ENCODE results near the gene NELFE.
"Not testable (repeated sequence)": the region's sequence is repeated elsewhere in the genome, so short reads cannot be mapped to it uniquely, and the experiment has no call there.

NELFE gene

GRCh38 chr6:31911826-31912585 is 46.8 kb downstream of the NELFE start:
- Histone ChIP-seq H3K36me3 (no peaks in the 10 kb centered on the region), H3K4me3 (ENCODE audit: low read depth in 1 of 2, low read length in 1 of 2) (no peak overlapping the region), H3K27ac (no peak overlapping the region), H3K4me1 (ENCODE audit: control insufficient read depth in 1 of 2, insufficient read depth in 1 of 2, low read depth in 1 of 2, low read length in 1 of 2) (no peaks in the 10 kb centered on the region), H3K9me3 (no peaks in the 10 kb centered on the region), H3K27me3 (no peaks in the 10 kb centered on the region)
- no peak for TF ChIP-seq CTCF (IDR thresholded peaks at IDR 0.05)

GRCh38 chr6:31909298-31909697 is 49.5 kb downstream of the NELFE start:
- not testable (repeated sequence) for H3K9me3 ChIP-seq; H3K4me1 ChIP-seq (ENCODE audit: control insufficient read depth in 1 of 2, insufficient read depth in 1 of 2, low read depth in 1 of 2, low read length in 1 of 2); H3K27ac ChIP-seq; H3K4me3 ChIP-seq (ENCODE audit: low read depth in 1 of 2, low read length in 1 of 2); H3K36me3 ChIP-seq
- H3K27me3 ChIP-seq: peaks cover 26% of the 10 kb centered on the region

GRCh38 chr6:31908791-31909190 is 50.0 kb downstream of the NELFE start:
- H3K27me3 ChIP-seq: peaks cover 30% of the 10 kb centered on the region
- no peak for TF ChIP-seq CTCF (IDR thresholded peaks at IDR 0.05)
- H3K36me3 ChIP-seq: no peaks in the 10 kb centered on the region
- H3K9me3 ChIP-seq: no peaks in the 10 kb centered on the region
- no peak overlapping the region for H3K27ac ChIP-seq
- no peaks in the 10 kb centered on the region for H3K4me1 ChIP-seq (ENCODE audit: control insufficient read depth in 1 of 2, insufficient read depth in 1 of 2, low read depth in 1 of 2, low read length in 1 of 2)
- no peak overlapping the region for H3K4me3 ChIP-seq (ENCODE audit: low read depth in 1 of 2, low read length in 1 of 2)

- not testable (repeated sequence) for H3K36me3 ChIP-seq; H3K9me3 ChIP-seq; H3K4me1 ChIP-seq (ENCODE audit: control insufficient read depth in 1 of 2, insufficient read depth in 1 of 2, low read depth in 1 of 2, low read length in 1 of 2); H3K4me3 ChIP-seq (ENCODE audit: low read depth in 1 of 2, low read length in 1 of 2); H3K27ac ChIP-seq
- H3K27me3 ChIP-seq: peaks cover 33% of the 10 kb centered on the region
These were observed 50.5 kb downstream of the NELFE start for GRCh38 chr6:31908255-31908654.

GRCh38 chr6:31907158-31907813 is 51.5 kb downstream of the NELFE start:
- Histone ChIP-seq H3K4me1 (ENCODE audit: control insufficient read depth in 1 of 2, insufficient read depth in 1 of 2, low read depth in 1 of 2, low read length in 1 of 2) (peaks cover 10 to 12% of the 10 kb centered on the region in 2 experiments), H3K9me3 (no peaks in the 10 kb centered on the region), H3K4me3 (ENCODE audit: low read depth in 1 of 2, low read length in 1 of 2) (no peak overlapping the region), H3K36me3 (no peaks in the 10 kb centered on the region), H3K27me3 (peaks cover 42% of the 10 kb centered on the region), H3K27ac (no peak overlapping the region)
- TF ChIP-seq CTCF (IDR thresholded peaks at IDR 0.05): no peak

- Histone ChIP-seq H3K27me3 (peaks cover 44% of the 10 kb centered on the region), H3K4me1 (ENCODE audit: control insufficient read depth in 1 of 2, insufficient read depth in 1 of 2, low read depth in 1 of 2, low read length in 1 of 2) (peaks cover 13 to 14% of the 10 kb centered on the region in 2 experiments)
- H3K9me3 ChIP-seq; H3K36me3 ChIP-seq; H3K4me3 ChIP-seq (ENCODE audit: low read depth in 1 of 2, low read length in 1 of 2); H3K27ac ChIP-seq: not testable (repeated sequence)
These were observed 52.0 kb downstream of the NELFE start for GRCh38 chr6:31906727-31907126.

GRCh38 chr6:31906122-31906521 is 52.6 kb downstream of the NELFE start:
- no peaks in the 10 kb centered on the region for H3K9me3 ChIP-seq
- H3K36me3 ChIP-seq: no peaks in the 10 kb centered on the region
- no peak for TF ChIP-seq CTCF (IDR thresholded peaks at IDR 0.05)
- peaks cover 44% of the 10 kb centered on the region for H3K27me3 ChIP-seq
- H3K4me1 ChIP-seq (ENCODE audit: control insufficient read depth in 1 of 2, insufficient read depth in 1 of 2, low read depth in 1 of 2, low read length in 1 of 2): peaks cover 16 to 17% of the 10 kb centered on the region in 2 experiments
- H3K27ac ChIP-seq: no peak overlapping the region
- H3K4me3 ChIP-seq (ENCODE audit: low read depth in 1 of 2, low read length in 1 of 2): no peak overlapping the region
